GM19035 (cell line): ENCODE data around the gene TNKS1BP1.
"Not testable (repeated sequence)": the region's sequence is repeated elsewhere in the genome, so short reads cannot be mapped to it uniquely, and the experiment has no call there.

Experiments
- ATAC-seq: cut with Tn5 transposase; IDR thresholded peaks from one replicate; pipeline ENCODE4 v1.9.1; 2021; ENCODE audit not compliant: unreplicated experiment

TNKS1BP1 gene

GRCh38 chr11:57297221-57297620 is 27.5 kb downstream of the TNKS1BP1 start:
- no peak for ATAC-seq

GRCh38 chr11:57296205-57296604 is 28.5 kb downstream of the TNKS1BP1 start:
- ATAC-seq, result not testable (repeated sequence)

GRCh38 chr11:57294225-57295131 is 30.3 kb downstream of the TNKS1BP1 start:
- no peak for ATAC-seq

- no peak for ATAC-seq
Measured at GRCh38 chr11:57290288-57290687, 34.5 kb downstream of the TNKS1BP1 start.

- no peak for ATAC-seq
Measured at GRCh38 chr11:57288771-57289579, 35.8 kb downstream of the TNKS1BP1 start.

- ATAC-seq, result no peak
Measured at GRCh38 chr11:57287884-57288283, 36.9 kb downstream of the TNKS1BP1 start.

GRCh38 chr11:57283231-57283990 is 41.3 kb downstream of the TNKS1BP1 start:
- no peak for ATAC-seq

- not testable (repeated sequence) for ATAC-seq
Measured at GRCh38 chr11:57281546-57281945, 43.2 kb downstream of the TNKS1BP1 start.

- no peak for ATAC-seq
Measured at GRCh38 chr11:57279116-57279515, 45.6 kb downstream of the TNKS1BP1 start.

GRCh38 chr11:57278721-57279095 is 46.0 kb downstream of the TNKS1BP1 start:
- ATAC-seq, result no peak

- ATAC-seq, result peak; percentile 76
Measured at GRCh38 chr11:57277845-57278720, 46.7 kb downstream of the TNKS1BP1 start.

- ATAC-seq, result no peak
Measured at GRCh38 chr11:57276971-57277675, 47.6 kb downstream of the TNKS1BP1 start.

GRCh38 chr11:57276169-57276970 is 48.4 kb downstream of the TNKS1BP1 start:
- ATAC-seq, result no peak

- ATAC-seq, result no peak
Measured at GRCh38 chr11:57275582-57275981, 49.2 kb downstream of the TNKS1BP1 start.

- ATAC-seq, result no peak
Measured at GRCh38 chr11:57274904-57275498, 49.8 kb downstream of the TNKS1BP1 start.

GRCh38 chr11:57273448-57274058 is 51.2 kb downstream of the TNKS1BP1 start:
- ATAC-seq, result no peak

GRCh38 chr11:57269571-57270021 is 55.2 kb downstream of the TNKS1BP1 start:
- ATAC-seq, result no peak

- ATAC-seq, result no peak
Measured at GRCh38 chr11:57266157-57266556, 58.6 kb downstream of the TNKS1BP1 start.
